ENCODE measurements around the gene RAD51B.

Gene RAD51B

GRCh38 chr14:67938071-67938470 lies 118.5 kb downstream of the RAD51B start:
- no peak overlapping the region for H3K56ac ChIP-seq (ENCODE audit: low read length)
- H4K5ac ChIP-seq (ENCODE audit: low read length) = no peak overlapping the region
- no peaks in the 10 kb centered on the region for H3K79me2 ChIP-seq (ENCODE audit: control insufficient read depth, insufficient read depth, low read length)
- H2BK120ac ChIP-seq (ENCODE audit: low read depth, low read length) = no peak overlapping the region
- peaks cover 15% of the 10 kb centered on the region for H3K4me1 ChIP-seq (ENCODE audit: control insufficient read depth, low read depth, low read length)
- H2BK5ac ChIP-seq (ENCODE audit: low read length) = no peak overlapping the region
- H3K79me1 ChIP-seq (ENCODE audit: low read length) = no peaks in the 10 kb centered on the region
- WGBS (ENCODE audit: extremely low coverage, insufficient coverage, low lambda C conversion rate) = no CpG with 5 or more reads among the region's 2 CpGs
- DNase-seq = no peak
- no peak overlapping the region for H3K4me2 ChIP-seq (ENCODE audit: low read length)
- no peak overlapping the region for H3K18ac ChIP-seq (ENCODE audit: low read length)
- no peak overlapping the region for H2BK15ac ChIP-seq (replicated peaks; ENCODE audit: low read depth)
- no peaks in the 10 kb centered on the region for H3K36me3 ChIP-seq (ENCODE audit: control insufficient read depth, insufficient read depth, low read length)
- no peaks in the 10 kb centered on the region for H3K27me3 ChIP-seq (ENCODE audit: insufficient read depth, low read length, poor library complexity)
- no peak overlapping the region for H3K27ac ChIP-seq (ENCODE audit: low read depth, low read length)
- H2AK5ac ChIP-seq (ENCODE audit: low read length) = no peak overlapping the region
- no peak overlapping the region for H4K8ac ChIP-seq (ENCODE audit: low read depth, low read length)
- no peak overlapping the region for H3K9ac ChIP-seq (ENCODE audit: low read length)
- H3K23ac ChIP-seq (ENCODE audit: low read length) = no peak overlapping the region
- no peak overlapping the region for H3K4me3 ChIP-seq (ENCODE audit: low read length)
- no peak overlapping the region for H3K4ac ChIP-seq (ENCODE audit: low read depth, low read length)

- no peak overlapping the region for H2BK15ac ChIP-seq (replicated peaks; ENCODE audit: low read depth)
- no CpG with 5 or more reads among the region's 4 CpGs for WGBS (ENCODE audit: extremely low coverage, insufficient coverage, low lambda C conversion rate)
- H4K8ac ChIP-seq (ENCODE audit: low read depth, low read length) = peak overlapping the region; percentile 5
- H3K79me1 ChIP-seq (ENCODE audit: low read length) = no peaks in the 10 kb centered on the region
- no peak overlapping the region for H3K23ac ChIP-seq (ENCODE audit: low read length)
- H3K9ac ChIP-seq (ENCODE audit: low read length) = no peak overlapping the region
- no peaks in the 10 kb centered on the region for H3K27me3 ChIP-seq (ENCODE audit: insufficient read depth, low read length, poor library complexity)
- H3K27ac ChIP-seq (ENCODE audit: low read depth, low read length) = no peak overlapping the region
- H2BK5ac ChIP-seq (ENCODE audit: low read length) = no peak overlapping the region
- H3K36me3 ChIP-seq (ENCODE audit: control insufficient read depth, insufficient read depth, low read length) = no peaks in the 10 kb centered on the region
- H4K5ac ChIP-seq (ENCODE audit: low read length) = no peak overlapping the region
- no peaks in the 10 kb centered on the region for H3K79me2 ChIP-seq (ENCODE audit: control insufficient read depth, insufficient read depth, low read length)
- no peak overlapping the region for H2AK5ac ChIP-seq (ENCODE audit: low read length)
- peaks cover 5% of the 10 kb centered on the region for H3K4me1 ChIP-seq (ENCODE audit: control insufficient read depth, low read depth, low read length)
- DNase-seq = no peak
- no peak overlapping the region for H2BK120ac ChIP-seq (ENCODE audit: low read depth, low read length)
- H3K18ac ChIP-seq (ENCODE audit: low read length) = peak overlapping the region; percentile 39
- no peak overlapping the region for H3K56ac ChIP-seq (ENCODE audit: low read length)
- no peak overlapping the region for H3K4me2 ChIP-seq (ENCODE audit: low read length)
- H3K4me3 ChIP-seq (ENCODE audit: low read length) = no peak overlapping the region
- H3K4ac ChIP-seq (ENCODE audit: low read depth, low read length) = no peak overlapping the region
Measured at GRCh38 chr14:67940486-67941455, 121.2 kb downstream of the RAD51B start.

GRCh38 chr14:67941456-67942018 lies 122.0 kb downstream of the RAD51B start:
- Histone ChIP-seq H3K79me1 (ENCODE audit: low read length) (no peaks in the 10 kb centered on the region), H3K79me2 (ENCODE audit: control insufficient read depth, insufficient read depth, low read length) (no peaks in the 10 kb centered on the region), H3K56ac (ENCODE audit: low read length) (no peak overlapping the region), H2AK5ac (ENCODE audit: low read length) (no peak overlapping the region), H3K4me2 (ENCODE audit: low read length) (no peak overlapping the region), H2BK5ac (ENCODE audit: low read length) (no peak overlapping the region), H3K9ac (ENCODE audit: low read length) (no peak overlapping the region), H3K23ac (ENCODE audit: low read length) (no peak overlapping the region), H3K27me3 (ENCODE audit: insufficient read depth, low read length, poor library complexity) (no peaks in the 10 kb centered on the region), H4K8ac (ENCODE audit: low read depth, low read length) (no peak overlapping the region), H3K4me1 (ENCODE audit: control insufficient read depth, low read depth, low read length) (peaks cover 5% of the 10 kb centered on the region), H2BK120ac (ENCODE audit: low read depth, low read length) (no peak overlapping the region), H3K36me3 (ENCODE audit: control insufficient read depth, insufficient read depth, low read length) (no peaks in the 10 kb centered on the region), H4K5ac (ENCODE audit: low read length) (no peak overlapping the region), H3K4ac (ENCODE audit: low read depth, low read length) (no peak overlapping the region), H3K18ac (ENCODE audit: low read length) (no peak overlapping the region), H2BK15ac (replicated peaks; ENCODE audit: low read depth) (no peak overlapping the region), H3K27ac (ENCODE audit: low read depth, low read length) (no peak overlapping the region), H3K4me3 (ENCODE audit: low read length) (no peak overlapping the region)
- DNase-seq = peak; percentile 11
- no CpG with 5 or more reads among the region's 1 CpG for WGBS (ENCODE audit: extremely low coverage, insufficient coverage, low lambda C conversion rate)

GRCh38 chr14:67942080-67942710 lies 122.6 kb downstream of the RAD51B start:
- Histone ChIP-seq H3K27ac (ENCODE audit: low read depth, low read length) (no peak overlapping the region), H3K4me3 (ENCODE audit: low read length) (no peak overlapping the region), H2BK15ac (replicated peaks; ENCODE audit: low read depth) (no peak overlapping the region), H2AK5ac (ENCODE audit: low read length) (no peak overlapping the region), H3K4ac (ENCODE audit: low read depth, low read length) (no peak overlapping the region), H3K36me3 (ENCODE audit: control insufficient read depth, insufficient read depth, low read length) (no peaks in the 10 kb centered on the region), H4K5ac (ENCODE audit: low read length) (no peak overlapping the region), H2BK120ac (ENCODE audit: low read depth, low read length) (no peak overlapping the region), H3K27me3 (ENCODE audit: insufficient read depth, low read length, poor library complexity) (no peaks in the 10 kb centered on the region), H3K18ac (ENCODE audit: low read length) (no peak overlapping the region), H3K23ac (ENCODE audit: low read length) (no peak overlapping the region), H3K4me1 (ENCODE audit: control insufficient read depth, low read depth, low read length) (peaks cover 5% of the 10 kb centered on the region), H3K56ac (ENCODE audit: low read length) (no peak overlapping the region), H3K79me2 (ENCODE audit: control insufficient read depth, insufficient read depth, low read length) (no peaks in the 10 kb centered on the region), H2BK5ac (ENCODE audit: low read length) (no peak overlapping the region), H3K4me2 (ENCODE audit: low read length) (no peak overlapping the region), H4K8ac (ENCODE audit: low read depth, low read length) (no peak overlapping the region), H3K79me1 (ENCODE audit: low read length) (no peaks in the 10 kb centered on the region), H3K9ac (ENCODE audit: low read length) (no peak overlapping the region)
- no peak for DNase-seq
- no CpG with 5 or more reads among the region's 4 CpGs for WGBS (ENCODE audit: extremely low coverage, insufficient coverage, low lambda C conversion rate)

GRCh38 chr14:67943947-67944346 lies 124.4 kb downstream of the RAD51B start:
- Histone ChIP-seq H2BK120ac (ENCODE audit: low read depth, low read length) (no peak overlapping the region), H3K4ac (ENCODE audit: low read depth, low read length) (no peak overlapping the region), H3K23ac (ENCODE audit: low read length) (no peak overlapping the region), H2AK5ac (ENCODE audit: low read length) (no peak overlapping the region), H3K79me2 (ENCODE audit: control insufficient read depth, insufficient read depth, low read length) (no peaks in the 10 kb centered on the region), H3K9ac (ENCODE audit: low read length) (no peak overlapping the region), H2BK5ac (ENCODE audit: low read length) (no peak overlapping the region), H2BK15ac (replicated peaks; ENCODE audit: low read depth) (no peak overlapping the region), H4K8ac (ENCODE audit: low read depth, low read length) (no peak overlapping the region), H3K36me3 (ENCODE audit: control insufficient read depth, insufficient read depth, low read length) (no peaks in the 10 kb centered on the region), H3K79me1 (ENCODE audit: low read length) (no peaks in the 10 kb centered on the region), H3K27ac (ENCODE audit: low read depth, low read length) (no peak overlapping the region), H3K56ac (ENCODE audit: low read length) (no peak overlapping the region), H3K4me2 (ENCODE audit: low read length) (no peak overlapping the region), H3K4me1 (ENCODE audit: control insufficient read depth, low read depth, low read length) (peaks cover 3% of the 10 kb centered on the region), H3K18ac (ENCODE audit: low read length) (no peak overlapping the region), H4K5ac (ENCODE audit: low read length) (no peak overlapping the region), H3K27me3 (ENCODE audit: insufficient read depth, low read length, poor library complexity) (no peaks in the 10 kb centered on the region), H3K4me3 (ENCODE audit: low read length) (no peak overlapping the region)
- DNase-seq = peak; percentile 87
- no CpG with 5 or more reads among the region's 3 CpGs for WGBS (ENCODE audit: extremely low coverage, insufficient coverage, low lambda C conversion rate)
